ENCODE measurements around the gene NXF2B. TPM values are rescaled to one million over a fixed set of nuclear protein-coding genes. Genes with fewer than 3 reads are reported as not detected.

The NXF2B gene
- total RNA-seq, 1 donor from 2014 or later = 0.74 TPM

DNA sequence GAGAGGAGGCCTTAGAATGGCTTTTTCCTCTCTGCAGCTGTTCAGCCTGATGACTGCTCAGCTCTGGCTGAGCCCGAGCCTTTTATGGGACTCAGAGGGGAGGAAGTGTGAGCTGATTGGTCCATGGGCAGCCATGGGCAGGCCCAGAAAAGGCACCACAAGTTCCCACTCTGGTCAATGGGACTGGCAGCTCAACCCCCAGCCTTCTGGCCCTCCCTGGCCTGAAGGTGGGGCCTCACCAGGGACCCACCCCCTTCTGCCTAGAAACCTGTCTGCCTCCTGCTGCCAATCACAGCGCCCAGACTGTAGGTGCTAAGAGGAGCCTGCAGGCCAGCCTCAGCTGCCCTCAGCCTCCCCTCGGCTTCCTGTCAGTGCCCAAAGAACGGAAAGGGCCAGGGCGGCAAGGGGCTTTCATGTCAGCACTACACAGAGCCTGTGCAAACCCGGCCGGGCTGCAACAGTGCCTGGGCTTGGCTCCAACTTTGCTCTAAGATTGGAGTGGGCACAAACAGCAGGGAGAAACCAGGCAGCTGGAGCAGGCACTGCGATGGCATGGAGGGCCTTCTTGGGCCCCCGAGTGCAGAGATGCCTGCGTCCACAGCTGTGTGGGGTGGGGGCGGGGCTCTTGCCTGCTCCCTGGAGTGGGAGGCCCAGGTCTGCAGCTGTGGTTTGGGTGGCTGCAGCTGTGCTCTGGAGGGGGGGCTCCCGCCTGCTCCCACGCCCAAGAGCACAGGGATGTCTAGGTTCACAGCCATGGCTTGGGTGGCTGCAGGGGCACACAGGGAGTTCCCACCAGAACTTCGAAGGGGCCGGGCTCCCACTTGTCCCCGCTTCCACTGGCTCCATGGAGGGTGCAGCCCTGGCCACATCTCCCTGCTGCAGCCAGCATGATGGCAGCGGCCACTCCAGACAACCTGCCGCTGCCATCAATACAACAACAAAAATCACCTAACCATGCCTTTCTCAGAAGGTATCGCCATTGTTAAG is 100.2 kb downstream of the NXF2B start:
- Mint-ChIP-seq H3K27ac (no peak overlapping the region), H3K36me3 (ENCODE audit: insufficient read depth) (no peaks in the 10 kb centered on the region), H3K27me3 (no peaks in the 10 kb centered on the region), H3K9me3 (ENCODE audit: low read depth) (peaks cover 18% of the 10 kb centered on the region), H3K4me1 (ENCODE audit: low read depth) (no peaks in the 10 kb centered on the region), H3K4me3 (ENCODE audit: low read depth) (no peak overlapping the region)
- no peak for TF ChIP-seq CTCF (IDR thresholded peaks at IDR 0.05; ENCODE audit: unreplicated experiment)
- no peak for DNase-seq (ENCODE audit: low spot score, unreplicated experiment)

DNA sequence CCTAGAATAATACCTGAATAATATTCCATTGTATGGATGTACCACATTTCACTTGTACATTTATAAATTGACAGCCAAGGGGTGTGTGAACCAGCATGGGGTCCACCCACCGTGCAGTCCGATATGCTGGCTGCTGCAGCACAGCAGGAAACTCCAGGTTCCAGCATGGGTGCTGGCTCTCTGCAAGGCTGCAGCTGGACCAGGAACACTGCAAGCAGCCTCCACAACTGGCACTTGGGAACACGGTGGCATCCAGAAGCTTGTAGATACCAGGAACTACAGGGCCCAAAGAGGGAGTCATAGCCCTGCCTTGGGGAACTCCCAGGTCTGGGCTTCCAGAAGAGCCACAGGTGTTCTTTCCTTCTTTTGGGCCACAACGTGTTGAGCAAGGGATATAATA is 101.6 kb downstream of the NXF2B start:
- no peak for DNase-seq (ENCODE audit: low spot score, unreplicated experiment)
- Mint-ChIP-seq H3K4me3 (ENCODE audit: low read depth) (no peak overlapping the region), H3K4me1 (ENCODE audit: low read depth) (no peaks in the 10 kb centered on the region), H3K27me3 (no peaks in the 10 kb centered on the region), H3K9me3 (ENCODE audit: low read depth) (peaks cover 15% of the 10 kb centered on the region), H3K27ac (no peak overlapping the region), H3K36me3 (ENCODE audit: insufficient read depth) (no peaks in the 10 kb centered on the region)
- no peak for TF ChIP-seq CTCF (IDR thresholded peaks at IDR 0.05; ENCODE audit: unreplicated experiment)

Other genes starting within 250 kb of the NXF2B start
- gene TCP11X1, start 224.7 kb downstream of the NXF2B start, total RNA-seq = 0.51 and 1.6 TPM in 2 replicates
- 2.6 TPM in 1 of 2 replicates, not detected in the other for gene NXF2, start 192.8 kb downstream of the NXF2B start, total RNA-seq
- 4.7 and 5.3 TPM in 2 replicates for gene TCP11X2, start 31.8 kb upstream of the NXF2B start, total RNA-seq
- 113 and 124 TPM in 2 replicates for gene TMSB15A, start 76.7 kb upstream of the NXF2B start, total RNA-seq
- gene ARMCX5, start 159.5 kb upstream of the NXF2B start, total RNA-seq = 13.2 and 13.3 TPM in 2 replicates
- 4.1 and 5.7 TPM in 2 replicates for gene GPRASP1, start 211.5 kb upstream of the NXF2B start, total RNA-seq

All from progenitor cell of endocrine pancreas (in vitro differentiated cells).